ENCODE measurements around the gene SOX15.
A peak's percentile ranks its signal among the peaks of the same experiment; 100 is the strongest.

GRCh38 chr17:7589204-7589868, 558 bp downstream of the SOX15 start:
- TF ChIP-seq, protein P1, sequence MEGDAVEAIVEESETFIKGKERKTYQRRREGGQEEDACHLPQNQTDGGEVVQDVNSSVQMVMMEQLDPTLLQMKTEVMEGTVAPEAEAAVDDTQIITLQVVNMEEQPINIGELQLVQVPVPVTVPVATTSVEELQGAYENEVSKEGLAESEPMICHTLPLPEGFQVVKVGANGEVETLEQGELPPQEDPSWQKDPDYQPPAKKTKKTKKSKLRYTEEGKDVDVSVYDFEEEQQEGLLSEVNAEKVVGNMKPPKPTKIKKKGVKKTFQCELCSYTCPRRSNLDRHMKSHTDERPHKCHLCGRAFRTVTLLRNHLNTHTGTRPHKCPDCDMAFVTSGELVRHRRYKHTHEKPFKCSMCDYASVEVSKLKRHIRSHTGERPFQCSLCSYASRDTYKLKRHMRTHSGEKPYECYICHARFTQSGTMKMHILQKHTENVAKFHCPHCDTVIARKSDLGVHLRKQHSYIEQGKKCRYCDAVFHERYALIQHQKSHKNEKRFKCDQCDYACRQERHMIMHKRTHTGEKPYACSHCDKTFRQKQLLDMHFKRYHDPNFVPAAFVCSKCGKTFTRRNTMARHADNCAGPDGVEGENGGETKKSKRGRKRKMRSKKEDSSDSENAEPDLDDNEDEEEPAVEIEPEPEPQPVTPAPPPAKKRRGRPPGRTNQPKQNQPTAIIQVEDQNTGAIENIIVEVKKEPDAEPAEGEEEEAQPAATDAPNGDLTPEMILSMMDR (IDR thresholded peaks at IDR 0.05) = peak; percentile 76 to 89
- no peak for TF ChIP-seq POLR2A (IDR thresholded peaks at IDR 0.05)
- peak in 1 of 3 donors; percentile 26 for TF ChIP-seq POLR2AphosphoS5 (IDR thresholded peaks at IDR 0.05)
- TF ChIP-seq EP300 (IDR thresholded peaks at IDR 0.05) = no peak

All from suprapubic skin (tissue), 4 donors.